Putamen (tissue), 1 donor: ENCODE measurements around the gene SLC5A8.
"Not testable (repeated sequence)": the region's sequence is repeated elsewhere in the genome, so short reads cannot be mapped to it uniquely, and the experiment has no call there.

Experiments used
- DNase-seq: peaks from one replicate; pipeline ENCODE4 v3.0.0-alpha.2; 2016; ENCODE audit warnings: low spot score

The SLC5A8 gene

GRCh38 chr12:101172316-101172715 is 37.7 kb downstream of the SLC5A8 start:
- DNase-seq = no peak

GRCh38 chr12:101168001-101168400 is 42.0 kb downstream of the SLC5A8 start:
- no peak for DNase-seq

- no peak for DNase-seq
Observed at GRCh38 chr12:101166866-101167265, 43.2 kb downstream of the SLC5A8 start.

DNA sequence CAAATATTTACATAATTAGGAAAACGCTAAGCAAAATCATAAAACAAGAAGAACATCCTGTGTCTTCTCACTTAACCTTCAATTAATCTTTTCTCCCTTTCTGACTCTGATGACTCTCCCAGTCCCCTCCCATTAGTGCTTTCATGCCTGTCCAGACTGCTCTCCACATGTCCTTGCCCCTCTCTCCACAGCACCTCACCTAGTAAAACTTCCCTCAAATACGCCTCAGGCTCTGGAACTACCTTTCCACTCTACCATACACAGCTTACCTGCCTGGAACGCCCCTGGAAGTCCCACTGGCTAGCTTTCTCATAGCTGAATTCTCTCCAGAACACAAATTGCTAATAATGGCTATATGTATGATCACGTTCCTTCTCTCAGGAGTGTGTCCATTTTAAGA is 44.7 kb downstream of the SLC5A8 start:
- no peak for DNase-seq

GRCh38 chr12:101145777-101146431 is 64.1 kb downstream of the SLC5A8 start:
- not testable (repeated sequence) for DNase-seq

DNA sequence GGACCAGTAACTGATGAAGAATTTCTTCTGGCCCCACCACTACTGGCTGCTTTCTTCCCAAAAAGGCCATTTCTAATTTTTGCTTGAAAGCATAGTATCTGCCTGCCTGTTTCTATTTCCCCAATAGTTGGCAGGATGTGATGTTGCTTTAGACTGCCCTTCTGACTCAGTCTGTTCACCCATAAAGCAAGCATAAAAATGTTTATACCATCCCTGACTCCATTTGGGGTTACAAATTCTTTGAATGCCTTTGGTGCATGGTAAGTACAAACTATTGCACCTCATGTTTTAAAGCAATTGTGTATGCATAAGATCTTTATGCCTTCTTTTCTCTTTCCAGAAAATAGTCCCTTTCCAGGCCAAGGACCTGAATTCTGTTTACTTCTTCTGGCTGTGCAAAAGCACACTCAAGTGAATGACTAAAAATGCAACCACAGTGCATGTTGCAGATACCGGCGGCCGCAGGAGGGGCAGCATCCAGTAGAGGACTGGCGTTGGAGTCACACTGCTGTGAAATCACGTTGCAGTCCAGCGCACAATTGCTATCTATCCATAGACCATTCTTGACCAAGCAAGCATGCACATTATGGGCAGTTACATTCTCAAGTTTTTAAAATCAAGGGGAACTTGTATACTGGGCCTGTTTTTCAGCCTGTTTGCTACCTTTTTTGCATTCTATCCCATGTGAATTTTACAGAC is 82.4 kb downstream of the SLC5A8 start:
- no peak for DNase-seq

DNA sequence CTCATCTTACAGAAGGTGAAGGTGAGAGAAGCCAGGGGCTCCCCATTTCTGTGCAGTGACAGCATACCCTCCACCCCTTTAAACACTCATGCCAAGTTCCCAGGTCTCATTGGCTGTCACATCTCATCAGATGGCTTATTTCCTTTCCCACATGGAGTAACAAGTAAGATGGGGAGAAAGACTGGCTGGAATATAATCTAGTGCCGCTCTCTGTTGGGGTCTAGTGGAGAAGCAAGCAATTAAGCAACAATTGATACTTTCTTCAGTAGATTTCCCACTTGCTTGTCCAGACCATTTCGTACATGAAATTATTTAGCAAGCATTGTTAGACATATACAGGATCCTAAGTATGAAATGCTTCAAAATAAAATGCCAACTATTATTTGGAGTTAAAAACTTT is 92.2 kb downstream of the SLC5A8 start:
- peak; percentile 10 for DNase-seq

DNA sequence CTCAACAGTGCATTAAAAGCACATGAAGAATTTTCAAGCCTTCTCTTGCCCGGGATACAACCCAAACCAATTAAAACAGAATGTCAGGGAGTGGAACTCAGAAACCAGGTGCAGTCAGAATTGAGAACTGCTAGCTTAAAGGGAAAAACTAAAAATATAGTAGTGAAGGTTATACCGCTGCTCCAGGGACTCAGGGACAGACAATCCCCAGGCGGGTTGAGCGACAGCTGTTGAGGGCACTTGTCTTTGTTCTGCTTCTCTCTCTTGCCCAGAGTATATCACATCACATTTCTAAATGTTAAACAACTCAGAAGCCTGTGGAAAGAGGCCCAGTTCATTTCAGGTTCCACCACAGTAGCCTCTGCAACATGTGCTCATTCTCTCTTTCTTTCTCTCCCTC is 93.1 kb downstream of the SLC5A8 start:
- DNase-seq = no peak

GRCh38 chr12:101115326-101115725 is 94.7 kb downstream of the SLC5A8 start:
- DNase-seq = no peak

DNA sequence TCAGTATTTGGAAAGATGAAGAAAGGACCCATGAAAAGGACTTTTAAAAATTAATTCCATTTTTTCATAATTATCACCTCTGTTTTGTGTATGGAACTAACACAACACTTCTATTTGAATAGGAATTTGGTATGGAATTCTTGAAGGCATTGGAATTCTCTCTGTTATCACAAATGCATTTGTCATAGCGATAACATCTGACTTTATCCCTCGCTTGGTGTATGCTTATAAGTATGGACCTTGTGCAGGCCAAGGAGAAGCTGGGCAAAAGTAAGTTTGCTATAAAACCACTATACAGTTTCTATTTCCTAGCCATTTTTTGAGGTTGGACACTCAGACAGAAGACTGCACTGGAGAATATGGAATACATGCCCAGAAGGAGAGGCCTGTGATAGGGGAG is 98.6 kb downstream of the SLC5A8 start:
- DNase-seq = no peak

DNA sequence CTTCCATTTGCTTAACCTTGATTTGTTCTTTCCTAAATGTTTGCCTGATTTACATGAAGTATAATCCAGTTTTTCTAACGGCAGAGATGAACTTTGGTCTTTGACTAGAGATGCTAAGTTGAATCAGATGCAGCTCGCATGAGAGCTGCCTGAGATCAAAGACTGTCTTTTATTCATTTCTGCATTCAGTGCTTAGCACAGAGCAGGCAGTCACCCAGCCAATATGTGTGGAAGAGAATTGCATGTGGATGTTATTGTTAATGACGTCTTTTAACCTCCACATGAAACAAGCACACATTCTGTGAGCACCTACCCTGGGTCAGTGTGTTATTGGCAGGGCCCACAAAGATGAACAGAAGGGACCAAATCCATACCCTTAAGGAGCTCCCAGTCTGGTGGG is 99.2 kb downstream of the SLC5A8 start:
- DNase-seq = peak; percentile 34

DNA sequence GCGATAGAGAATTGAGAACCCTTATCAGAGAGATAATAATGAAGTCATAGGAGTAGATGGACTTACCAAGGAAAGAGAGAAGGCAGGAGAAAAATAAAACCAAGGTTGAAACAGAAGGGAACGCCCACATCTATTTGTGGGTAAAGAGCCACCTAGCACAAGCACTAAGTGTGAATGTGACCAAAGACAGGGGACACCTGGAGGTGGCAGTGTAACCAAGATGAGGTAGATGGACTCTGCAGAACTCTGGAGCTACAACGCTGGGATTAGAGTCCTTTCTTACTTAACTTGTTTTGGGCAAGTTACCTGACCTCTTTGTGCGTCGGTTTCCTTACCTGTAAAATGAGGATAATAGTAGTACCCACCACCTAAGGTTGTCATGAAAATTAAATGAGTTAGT is 101.9 kb downstream of the SLC5A8 start:
- no peak for DNase-seq

- no peak for DNase-seq
Observed at GRCh38 chr12:101107032-101107763, 102.8 kb downstream of the SLC5A8 start.
